HEK293 (cell line): ENCODE data around the gene RIMKLA.

Source experiments
- CTCF ChIA-PET: fragments of 350-600 bp; formaldehyde crosslinking; extraction: SDS; loops from one replicate; lab custom pipeline; 2021; ENCODE audit warnings: antibody characterized with exemption; lab: Yijun Ruan, JAX
- POLR2A ChIA-PET: fragments of 300-600 bp; formaldehyde crosslinking; extraction: SDS; loops from one replicate; lab custom pipeline; 2020; ENCODE audit warnings: antibody characterized with exemption, inconsistent platforms; lab: Yijun Ruan, JAX
- H3K27ac ChIP-seq: fragments of 200-500 bp; sonication (Bioruptor generic); 2 replicates; pipeline ENCODE4 v1.5.1; 2014; ENCODE audit warnings: low read depth, low read length, control low read depth, inconsistent platforms; ENCODE audit errors: extremely low read depth
- H3K36me3 ChIP-seq, 2 experiments: fragments of 200-500 bp in 1 of 2; sonication (Bioruptor generic) in 1 of 2; 1 replicate in 1 of 2; 2 replicates in 1 of 2; pipeline ENCODE4 v1.5.1; 2014 to 2017; ENCODE audit warnings: inconsistent platforms in 2 of 2, low read length in 2 of 2; ENCODE audit not compliant: control insufficient read depth in 2 of 2, insufficient read depth in 1 of 2
- H3K4me1 ChIP-seq: fragments of 200-500 bp; sonication (Bioruptor generic); 2 replicates; pipeline ENCODE4 v1.5.1; 2014; ENCODE audit warnings: mild to moderate bottlenecking, low read length, inconsistent platforms; ENCODE audit not compliant: control insufficient read depth, insufficient read depth
- H3K4me3 ChIP-seq: 2 replicates; pipeline ENCODE4 v1.5.1; 2011; ENCODE audit warnings: low read depth, mild to moderate bottlenecking, control low read depth, low read length, moderate library complexity
- H3K9me3 ChIP-seq: fragments of 200-500 bp; sonication (Bioruptor generic); 2 replicates; pipeline ENCODE4 v1.5.1; 2014; ENCODE audit warnings: low read depth, low read length, inconsistent platforms; ENCODE audit not compliant: control insufficient read depth, insufficient read depth
- KLF8 ChIP-seq: fragments of 450-650 bp; formaldehyde crosslinking; IDR thresholded peaks from 2 replicates; pipeline ENCODE4 v1.5.1; 2016; ENCODE audit warnings: missing biosample characterization, missing genetic modification characterization
- SP2 ChIP-seq: fragments of 450-650 bp; formaldehyde crosslinking; IDR thresholded peaks from 2 replicates; pipeline ENCODE4 v1.5.1; 2016; ENCODE audit warnings: missing biosample characterization, missing genetic modification characterization
- SP7 ChIP-seq: fragments of 450-650 bp; formaldehyde crosslinking; IDR thresholded peaks from 2 replicates; pipeline ENCODE4 v1.5.1; 2016; ENCODE audit warnings: missing biosample characterization, missing genetic modification characterization
- ZBTB26 ChIP-seq: fragments of 450-650 bp; formaldehyde crosslinking; optimal IDR thresholded peaks from 2 replicates; pipeline ENCODE3; 2016; ENCODE audit warnings: missing biosample characterization, mild to moderate bottlenecking, missing genetic modification characterization
- ZBTB6 ChIP-seq: fragments of 450-650 bp; formaldehyde crosslinking; IDR thresholded peaks from 2 replicates; pipeline ENCODE4 v1.5.1; 2017; ENCODE audit warnings: missing biosample characterization, missing genetic modification characterization
- ZIC2 ChIP-seq: fragments of 450-650 bp; formaldehyde crosslinking; IDR thresholded peaks from 2 replicates; pipeline ENCODE4 v1.5.1; 2016; ENCODE audit warnings: missing biosample characterization, missing genetic modification characterization
- ZNF140 ChIP-seq: fragments of 450-650 bp; formaldehyde crosslinking; IDR thresholded peaks from 2 replicates; pipeline ENCODE4 v1.5.1; 2016; ENCODE audit warnings: missing biosample characterization, missing genetic modification characterization
- ZNF146 ChIP-seq: fragments of 450-650 bp; formaldehyde crosslinking; IDR thresholded peaks from 2 replicates; pipeline ENCODE4 v1.5.1; 2016; ENCODE audit warnings: missing biosample characterization, missing genetic modification characterization
- ZNF174 ChIP-seq: fragments of 450-650 bp; formaldehyde crosslinking; IDR thresholded peaks from 2 replicates; pipeline ENCODE4 v1.5.0; 2017; ENCODE audit warnings: missing biosample characterization, mild to moderate bottlenecking, missing genetic modification characterization
- ZNF175 ChIP-seq: fragments of 450-650 bp; formaldehyde crosslinking; IDR thresholded peaks from 2 replicates; pipeline ENCODE4 v1.5.1; 2016; ENCODE audit warnings: missing biosample characterization, missing genetic modification characterization
- ZNF221 ChIP-seq: fragments of 450-650 bp; formaldehyde crosslinking; IDR thresholded peaks from 2 replicates; pipeline ENCODE4 v1.5.1; 2017; ENCODE audit warnings: missing biosample characterization, missing genetic modification characterization, borderline replicate concordance
- ZNF223 ChIP-seq: fragments of 450-650 bp; formaldehyde crosslinking; IDR thresholded peaks from 2 replicates; pipeline ENCODE4 v1.5.1; 2016; ENCODE audit warnings: missing biosample characterization, missing genetic modification characterization
- ZNF239 ChIP-seq: fragments of 450-650 bp; formaldehyde crosslinking; IDR thresholded peaks from 2 replicates; pipeline ENCODE4 v1.5.1; 2016; ENCODE audit warnings: missing biosample characterization, missing genetic modification characterization
- ZNF248 ChIP-seq: fragments of 450-650 bp; formaldehyde crosslinking; IDR thresholded peaks from 2 replicates; pipeline ENCODE4 v1.5.1; 2017; ENCODE audit warnings: missing biosample characterization, missing genetic modification characterization
- ZNF280D ChIP-seq: fragments of 450-650 bp; formaldehyde crosslinking; IDR thresholded peaks from 2 replicates; pipeline ENCODE4 v1.5.1; 2016; ENCODE audit warnings: missing biosample characterization, missing genetic modification characterization
- ZNF366 ChIP-seq: fragments of 450-650 bp; formaldehyde crosslinking; conservative IDR thresholded peaks from 2 replicates; pipeline ENCODE4 v1.5.1; 2016; ENCODE audit warnings: missing biosample characterization, missing genetic modification characterization
- ZNF404 ChIP-seq: fragments of 450-650 bp; formaldehyde crosslinking; IDR thresholded peaks from 2 replicates; pipeline ENCODE4 v1.5.1; 2017; ENCODE audit warnings: missing biosample characterization, missing genetic modification characterization
- ZNF48 ChIP-seq: fragments of 450-650 bp; formaldehyde crosslinking; IDR thresholded peaks from 2 replicates; pipeline ENCODE4 v1.5.1; 2016; ENCODE audit warnings: missing biosample characterization, missing genetic modification characterization
- ZNF488 ChIP-seq: fragments of 450-650 bp; formaldehyde crosslinking; IDR thresholded peaks from 2 replicates; pipeline ENCODE4 v1.5.1; 2016; ENCODE audit warnings: missing biosample characterization, missing genetic modification characterization
- ZNF558 ChIP-seq: fragments of 450-650 bp; formaldehyde crosslinking; IDR thresholded peaks from 2 replicates; pipeline ENCODE4 v1.5.1; 2016; ENCODE audit warnings: missing biosample characterization, missing genetic modification characterization
- ZNF560 ChIP-seq: fragments of 450-650 bp; formaldehyde crosslinking; IDR thresholded peaks from 2 replicates; pipeline ENCODE4 v1.5.1; 2017; ENCODE audit warnings: missing biosample characterization, missing genetic modification characterization, borderline replicate concordance
- ZNF621 ChIP-seq: fragments of 450-650 bp; formaldehyde crosslinking; IDR thresholded peaks from 2 replicates; pipeline ENCODE4 v1.5.1; 2017; ENCODE audit warnings: missing biosample characterization, missing genetic modification characterization
- ZNF658 ChIP-seq: fragments of 450-650 bp; formaldehyde crosslinking; IDR thresholded peaks from 2 replicates; pipeline ENCODE4; 2016; ENCODE audit warnings: missing biosample characterization, missing genetic modification characterization
- ZNF664 ChIP-seq: fragments of 450-650 bp; formaldehyde crosslinking; IDR thresholded peaks from 2 replicates; pipeline ENCODE4 v1.5.1; 2016; ENCODE audit warnings: missing biosample characterization, missing genetic modification characterization
- ZNF704 ChIP-seq: fragments of 450-650 bp; formaldehyde crosslinking; IDR thresholded peaks from 2 replicates; pipeline ENCODE4 v1.5.1; 2016; ENCODE audit warnings: missing biosample characterization, missing genetic modification characterization
- ZSCAN18 ChIP-seq: fragments of 450-650 bp; formaldehyde crosslinking; IDR thresholded peaks from 2 replicates; pipeline ENCODE4 v1.5.1; 2016; ENCODE audit warnings: missing biosample characterization, missing genetic modification characterization

The RIMKLA gene

GRCh38 chr1:42420911-42421585 is 40.5 kb downstream of the RIMKLA start (continued):
- TF ChIP-seq ZNF280D (no peak), ZNF48 (tag by site-specific recombination) (no peak), ZBTB6 (peak; percentile 85), ZNF664 (tag by site-specific recombination) (no peak), ZNF174 (tag by site-specific recombination) (no peak), ZNF560 (tag by site-specific recombination) (no peak), SP2 (tag by site-specific recombination) (no peak), ZNF704 (tag by site-specific recombination) (no peak), ZNF248 (tag by site-specific recombination) (no peak), ZNF621 (tag by site-specific recombination) (no peak), SP7 (peak; percentile 69), ZNF221 (tag by site-specific recombination) (no peak), ZNF488 (tag by site-specific recombination) (no peak), ZNF366 (tag by site-specific recombination) (0 out of 2 replicates have a peak, but pooled peaks have one; percentile 31), ZNF658 (tag by site-specific recombination) (no peak)

GRCh38 chr1:42422737-42423136 is 42.1 kb downstream of the RIMKLA start:
- POLR2A ChIA-PET, result no interaction called here
- Histone ChIP-seq H3K4me1 (peaks cover 11% of the 10 kb centered on the region), H3K9me3 (no peaks in the 10 kb centered on the region), H3K27ac (no peak overlapping the region), H3K36me3 (no peaks in the 10 kb centered on the region), H3K4me3 (no peak overlapping the region)
- CTCF ChIA-PET, result interaction anchor here (0.9 kb wide), 1 partner anchor 249 kb away, joined by 3 read pairs; no protein-coding TSS in a partner anchor
- TF ChIP-seq ZIC2 (tag by site-specific recombination) (no peak), ZNF146 (tag by site-specific recombination) (no peak)

- ChIA-PET POLR2A (no interaction called here), CTCF (no interaction called here)
- Histone ChIP-seq H3K4me1 (peaks cover 11% of the 10 kb centered on the region), H3K27ac (no peak overlapping the region), H3K36me3 (no peaks in the 10 kb centered on the region), H3K4me3 (no peak overlapping the region), H3K9me3 (no peaks in the 10 kb centered on the region)
- TF ChIP-seq ZNF558 (tag by site-specific recombination) (no peak), ZNF174 (tag by site-specific recombination) (no peak), ZNF404 (tag by site-specific recombination) (no peak), ZNF658 (tag by site-specific recombination) (no peak), ZNF239 (tag by site-specific recombination) (no peak), ZNF175 (tag by site-specific recombination) (no peak), ZNF223 (tag by site-specific recombination) (no peak), ZNF140 (tag by site-specific recombination) (no peak), ZBTB26 (tag by site-specific recombination) (no peak), ZSCAN18 (tag by site-specific recombination) (no peak), KLF8 (no peak)
Measured at GRCh38 chr1:42423681-42424080, 43.1 kb downstream of the RIMKLA start.
